ENCODE results near the gene CDK19.

GRCh38 chr6:110672122-110672521, 143.1 kb downstream of the CDK19 start:
- TF ChIP-seq, protein P1, sequence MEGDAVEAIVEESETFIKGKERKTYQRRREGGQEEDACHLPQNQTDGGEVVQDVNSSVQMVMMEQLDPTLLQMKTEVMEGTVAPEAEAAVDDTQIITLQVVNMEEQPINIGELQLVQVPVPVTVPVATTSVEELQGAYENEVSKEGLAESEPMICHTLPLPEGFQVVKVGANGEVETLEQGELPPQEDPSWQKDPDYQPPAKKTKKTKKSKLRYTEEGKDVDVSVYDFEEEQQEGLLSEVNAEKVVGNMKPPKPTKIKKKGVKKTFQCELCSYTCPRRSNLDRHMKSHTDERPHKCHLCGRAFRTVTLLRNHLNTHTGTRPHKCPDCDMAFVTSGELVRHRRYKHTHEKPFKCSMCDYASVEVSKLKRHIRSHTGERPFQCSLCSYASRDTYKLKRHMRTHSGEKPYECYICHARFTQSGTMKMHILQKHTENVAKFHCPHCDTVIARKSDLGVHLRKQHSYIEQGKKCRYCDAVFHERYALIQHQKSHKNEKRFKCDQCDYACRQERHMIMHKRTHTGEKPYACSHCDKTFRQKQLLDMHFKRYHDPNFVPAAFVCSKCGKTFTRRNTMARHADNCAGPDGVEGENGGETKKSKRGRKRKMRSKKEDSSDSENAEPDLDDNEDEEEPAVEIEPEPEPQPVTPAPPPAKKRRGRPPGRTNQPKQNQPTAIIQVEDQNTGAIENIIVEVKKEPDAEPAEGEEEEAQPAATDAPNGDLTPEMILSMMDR (conservative IDR thresholded peaks at IDR 0.05; ENCODE audit: low read depth, low read length): no peak
- TF ChIP-seq POLR2A (IDR thresholded peaks at IDR 0.05; ENCODE audit: low read depth, low read length) (no peak), FOS (IDR thresholded peaks at IDR 0.05; ENCODE audit: low read depth, low read length) (no peak), CEBPB (IDR thresholded peaks at IDR 0.05; ENCODE audit: low read depth, low read length) (no peak), MXI1 (IDR thresholded peaks at IDR 0.05; ENCODE audit: borderline replicate concordance, low read depth, low read length) (no peak), MAFK (IDR thresholded peaks at IDR 0.05; ENCODE audit: low read depth, low read length) (no peak), SMC3 (IDR thresholded peaks at IDR 0.05; ENCODE audit: low read depth, low read length) (no peak), ELK1 (IDR thresholded peaks at IDR 0.05; ENCODE audit: borderline replicate concordance, low read depth, low read length) (no peak)
- TF ChIP-seq, protein P2, sequence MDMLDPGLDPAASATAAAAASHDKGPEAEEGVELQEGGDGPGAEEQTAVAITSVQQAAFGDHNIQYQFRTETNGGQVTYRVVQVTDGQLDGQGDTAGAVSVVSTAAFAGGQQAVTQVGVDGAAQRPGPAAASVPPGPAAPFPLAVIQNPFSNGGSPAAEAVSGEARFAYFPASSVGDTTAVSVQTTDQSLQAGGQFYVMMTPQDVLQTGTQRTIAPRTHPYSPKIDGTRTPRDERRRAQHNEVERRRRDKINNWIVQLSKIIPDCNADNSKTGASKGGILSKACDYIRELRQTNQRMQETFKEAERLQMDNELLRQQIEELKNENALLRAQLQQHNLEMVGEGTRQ (IDR thresholded peaks at IDR 0.05; ENCODE audit: low read depth, low read length): no peak

Data from IMR-90 (cell line).